Measurements from ENCODE around the gene VPS13C.

- TF ChIP-seq CTCF (IDR thresholded peaks at IDR 0.05), result no peak
- no peak for TF ChIP-seq ZFX (IDR thresholded peaks at IDR 0.05; ENCODE audit: borderline replicate concordance)
These were observed 15.5 kb upstream of the VPS13C start for GRCh38 chr15:62075595-62076277.

Measured in 22Rv1 (cell line).